GM21723 (cell line): ENCODE measurements around the gene RUNX1.
A peak's percentile ranks its signal among the peaks of the same experiment; 100 is the strongest.
"Not testable (repeated sequence)": the region's sequence is repeated elsewhere in the genome, so short reads cannot be mapped to it uniquely, and the experiment has no call there.

Source experiments
- ATAC-seq: cut with Tn5 transposase; IDR thresholded peaks from one replicate; pipeline ENCODE4 v1.9.1; 2021; ENCODE audit warnings: mild to moderate bottlenecking, moderate library complexity; ENCODE audit not compliant: unreplicated experiment

RUNX1 gene

GRCh38 chr21:34974162-34974981 lies 74.7 kb downstream of the RUNX1 start:
- peak; percentile 92 for ATAC-seq

- no peak for ATAC-seq
Measured at GRCh38 chr21:34973685-34974084, 75.4 kb downstream of the RUNX1 start.

- no peak for ATAC-seq
Measured at GRCh38 chr21:34971656-34972055, 77.4 kb downstream of the RUNX1 start.

- ATAC-seq, result no peak
Measured at GRCh38 chr21:34970566-34970965, 78.5 kb downstream of the RUNX1 start.

GRCh38 chr21:34970167-34970500 lies 79.0 kb downstream of the RUNX1 start:
- ATAC-seq, result no peak

GRCh38 chr21:34969423-34970166 lies 79.5 kb downstream of the RUNX1 start:
- ATAC-seq, result no peak

GRCh38 chr21:34968414-34969333 lies 80.4 kb downstream of the RUNX1 start:
- ATAC-seq, result no peak

GRCh38 chr21:34967509-34968289 lies 81.4 kb downstream of the RUNX1 start:
- ATAC-seq, result no peak

- not testable (repeated sequence) for ATAC-seq
Measured at GRCh38 chr21:34966881-34967280, 82.2 kb downstream of the RUNX1 start.

- no peak for ATAC-seq
Measured at GRCh38 chr21:34965200-34966174, 83.6 kb downstream of the RUNX1 start.

GRCh38 chr21:34962586-34963222 lies 86.4 kb downstream of the RUNX1 start:
- ATAC-seq, result no peak

- no peak for ATAC-seq
Measured at GRCh38 chr21:34962136-34962535, 87.0 kb downstream of the RUNX1 start.

GRCh38 chr21:34960687-34961086 lies 88.4 kb downstream of the RUNX1 start:
- no peak for ATAC-seq

GRCh38 chr21:34959607-34960006 lies 89.5 kb downstream of the RUNX1 start:
- ATAC-seq, result no peak

GRCh38 chr21:34958040-34958439 lies 91.1 kb downstream of the RUNX1 start:
- ATAC-seq, result no peak

- no peak for ATAC-seq
Measured at GRCh38 chr21:34956416-34957316, 92.4 kb downstream of the RUNX1 start.

GRCh38 chr21:34953950-34954349 lies 95.2 kb downstream of the RUNX1 start:
- ATAC-seq, result no peak

GRCh38 chr21:34952701-34953100 lies 96.4 kb downstream of the RUNX1 start:
- no peak for ATAC-seq
